Osteocyte (in vitro differentiated cells): ENCODE results near the gene BARX2. TPM values are rescaled to one million over a fixed set of nuclear protein-coding genes. Genes with fewer than 3 reads are reported as not detected.

ENCODE experiments used
- DNase-seq: peaks from one replicate; pipeline ENCODE4 v3.0.0; 2021; ENCODE audit warnings: mixed read lengths; ENCODE audit not compliant: unreplicated experiment; ENCODE audit errors: extremely low spot score
- H3K27ac Mint-ChIP-seq: one replicate; pipeline ENCODE4 v1.8.0; 2021; ENCODE audit warnings: mild to moderate bottlenecking, mixed read lengths; ENCODE audit not compliant: unreplicated experiment
- H3K27me3 Mint-ChIP-seq: one replicate; pipeline ENCODE4 v1.8.0; 2021; ENCODE audit warnings: mixed read lengths; ENCODE audit not compliant: unreplicated experiment
- H3K36me3 Mint-ChIP-seq: one replicate; pipeline ENCODE4 v1.8.0; 2021; ENCODE audit warnings: mixed read lengths; ENCODE audit not compliant: unreplicated experiment
- H3K4me1 Mint-ChIP-seq: one replicate; pipeline ENCODE4 v1.8.0; 2021; ENCODE audit warnings: mixed read lengths; ENCODE audit not compliant: unreplicated experiment
- H3K4me3 Mint-ChIP-seq: one replicate; pipeline ENCODE4 v1.8.0; 2021; ENCODE audit warnings: mild to moderate bottlenecking, moderate library complexity, mixed read lengths; ENCODE audit not compliant: unreplicated experiment
- H3K9me3 Mint-ChIP-seq: one replicate; pipeline ENCODE4 v1.8.0; 2021; ENCODE audit warnings: mixed read lengths; ENCODE audit not compliant: unreplicated experiment
- total RNA-seq: library from RNA; stranded (reverse); gene quantifications from 2 replicates; pipeline ENCODE4 v1.2.1, GENCODE V29; 2021
- TF ChIP-seq, protein P1 (sequence below): fragments of 200-600 bp; sonication (generic); IDR thresholded peaks from 2 replicates; pipeline ENCODE4 v1.5.0; 2021; ENCODE audit warnings: antibody characterized with exemption, mild to moderate bottlenecking, moderate library complexity

Gene BARX2
- total RNA-seq, 1 donor from 2014 or later, result not detected

DNA sequence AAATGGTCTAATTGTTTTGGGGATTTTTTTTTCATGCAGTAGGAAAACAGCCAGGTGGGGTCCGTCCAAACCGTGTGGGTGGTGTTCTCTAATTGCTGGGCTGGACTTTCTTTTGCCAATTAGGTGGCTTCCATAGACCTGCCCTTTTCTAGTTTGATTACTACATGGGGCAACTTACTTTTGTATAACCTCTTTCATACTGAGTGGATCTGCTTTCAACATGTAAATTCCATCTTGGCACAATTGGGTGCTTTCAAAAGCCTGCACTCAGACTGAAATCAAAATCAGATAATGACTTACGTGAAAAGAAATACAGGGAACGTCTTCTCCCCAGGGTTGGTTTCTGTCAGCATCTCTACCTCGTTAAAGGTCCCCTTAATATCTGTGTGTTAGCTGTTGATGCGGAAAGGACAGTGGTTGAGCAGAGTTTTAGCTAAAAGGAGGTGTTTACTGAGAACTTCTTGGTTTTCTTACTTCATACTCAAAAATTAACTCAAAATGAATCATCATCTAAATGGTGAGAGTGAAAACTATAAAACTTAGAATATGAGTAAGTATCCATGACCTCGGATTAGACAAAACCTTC, 72.1 kb downstream of the BARX2 start:
- H3K9me3 Mint-ChIP-seq, result peaks cover 12% of the 10 kb centered on the region
- H3K27ac Mint-ChIP-seq, result no peak overlapping the region
- H3K4me3 Mint-ChIP-seq, result no peak overlapping the region
- no peak for DNase-seq
- TF ChIP-seq, protein P1, sequence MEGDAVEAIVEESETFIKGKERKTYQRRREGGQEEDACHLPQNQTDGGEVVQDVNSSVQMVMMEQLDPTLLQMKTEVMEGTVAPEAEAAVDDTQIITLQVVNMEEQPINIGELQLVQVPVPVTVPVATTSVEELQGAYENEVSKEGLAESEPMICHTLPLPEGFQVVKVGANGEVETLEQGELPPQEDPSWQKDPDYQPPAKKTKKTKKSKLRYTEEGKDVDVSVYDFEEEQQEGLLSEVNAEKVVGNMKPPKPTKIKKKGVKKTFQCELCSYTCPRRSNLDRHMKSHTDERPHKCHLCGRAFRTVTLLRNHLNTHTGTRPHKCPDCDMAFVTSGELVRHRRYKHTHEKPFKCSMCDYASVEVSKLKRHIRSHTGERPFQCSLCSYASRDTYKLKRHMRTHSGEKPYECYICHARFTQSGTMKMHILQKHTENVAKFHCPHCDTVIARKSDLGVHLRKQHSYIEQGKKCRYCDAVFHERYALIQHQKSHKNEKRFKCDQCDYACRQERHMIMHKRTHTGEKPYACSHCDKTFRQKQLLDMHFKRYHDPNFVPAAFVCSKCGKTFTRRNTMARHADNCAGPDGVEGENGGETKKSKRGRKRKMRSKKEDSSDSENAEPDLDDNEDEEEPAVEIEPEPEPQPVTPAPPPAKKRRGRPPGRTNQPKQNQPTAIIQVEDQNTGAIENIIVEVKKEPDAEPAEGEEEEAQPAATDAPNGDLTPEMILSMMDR, result no peak
- H3K27me3 Mint-ChIP-seq, result no peaks in the 10 kb centered on the region
- no peaks in the 10 kb centered on the region for H3K4me1 Mint-ChIP-seq
- H3K36me3 Mint-ChIP-seq, result no peaks in the 10 kb centered on the region

DNA sequence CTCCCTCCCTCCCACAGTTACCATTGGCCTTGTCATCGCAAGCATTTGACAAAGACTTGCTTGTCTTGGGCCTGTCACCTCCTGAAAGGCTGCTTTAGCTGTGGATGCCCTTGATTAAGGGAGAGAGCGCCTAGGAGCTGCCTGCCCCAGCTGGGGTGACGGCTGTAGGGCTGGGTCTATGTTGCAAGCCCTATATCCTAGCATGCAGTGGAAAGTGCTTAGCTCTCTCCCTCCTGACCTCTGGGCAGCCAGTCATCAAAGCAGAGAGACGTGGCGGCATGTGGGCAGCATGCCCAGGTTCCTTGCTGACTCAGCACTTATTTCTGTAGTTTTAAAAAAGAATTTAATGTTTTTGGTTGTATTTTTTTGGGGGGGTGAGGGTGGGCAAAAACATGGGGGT, 75.9 kb downstream of the BARX2 start:
- no peaks in the 10 kb centered on the region for H3K4me1 Mint-ChIP-seq
- DNase-seq, result no peak
- no peaks in the 10 kb centered on the region for H3K27me3 Mint-ChIP-seq
- no peaks in the 10 kb centered on the region for H3K36me3 Mint-ChIP-seq
- H3K9me3 Mint-ChIP-seq, result peaks cover 17% of the 10 kb centered on the region
- TF ChIP-seq, protein P1, result no peak
- no peak overlapping the region for H3K4me3 Mint-ChIP-seq
- H3K27ac Mint-ChIP-seq, result no peak overlapping the region

DNA sequence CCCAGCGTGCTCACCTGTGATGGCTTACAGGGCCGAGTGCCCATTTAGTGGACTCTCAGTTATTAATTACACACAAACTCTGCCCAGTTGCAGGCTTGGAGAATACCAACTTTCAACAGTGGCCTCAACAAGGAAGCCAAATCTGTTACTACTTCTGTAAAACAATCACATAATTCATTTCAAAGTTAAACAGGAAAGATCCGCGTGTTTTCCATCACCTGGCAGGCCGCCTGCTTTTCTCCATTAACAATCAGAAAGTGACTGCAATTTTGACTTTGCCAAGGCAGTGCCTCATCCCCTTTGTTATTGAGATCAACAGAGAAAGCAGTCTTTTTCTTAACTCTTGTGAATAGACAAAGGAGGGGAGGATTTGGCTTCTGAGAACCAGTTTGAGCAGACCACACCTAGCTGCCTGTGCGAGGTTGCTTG, 77.7 kb downstream of the BARX2 start:
- DNase-seq, result no peak
- Mint-ChIP-seq H3K27ac (no peak overlapping the region), H3K4me3 (no peak overlapping the region), H3K4me1 (no peaks in the 10 kb centered on the region), H3K27me3 (no peaks in the 10 kb centered on the region), H3K9me3 (peaks cover 17% of the 10 kb centered on the region), H3K36me3 (no peaks in the 10 kb centered on the region)
- TF ChIP-seq, protein P1, result no peak

DNA sequence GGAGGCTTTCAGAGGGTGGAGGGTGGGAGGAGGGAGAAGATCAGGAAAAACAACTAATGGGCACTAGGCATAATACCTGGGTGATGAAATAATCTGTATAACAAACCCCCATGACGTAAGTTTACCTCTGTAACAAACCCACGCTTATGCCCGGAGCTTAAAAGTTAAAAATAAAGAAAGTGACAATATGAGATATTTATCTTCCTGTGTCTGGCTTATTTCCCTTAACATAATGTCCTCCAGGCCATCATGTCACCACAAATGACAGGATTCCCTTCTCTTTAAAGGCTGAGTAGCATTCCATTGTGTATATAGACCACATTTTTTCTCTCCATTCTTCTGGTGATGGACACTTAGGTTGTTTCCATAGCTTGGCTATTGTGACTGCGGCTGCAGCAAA, 79.5 kb downstream of the BARX2 start:
- H3K9me3 Mint-ChIP-seq, result peaks cover 11% of the 10 kb centered on the region
- H3K4me3 Mint-ChIP-seq, result no peak overlapping the region
- no peak for DNase-seq
- no peak overlapping the region for H3K27ac Mint-ChIP-seq
- no peaks in the 10 kb centered on the region for H3K27me3 Mint-ChIP-seq
- TF ChIP-seq, protein P1, result no peak
- no peaks in the 10 kb centered on the region for H3K36me3 Mint-ChIP-seq
- H3K4me1 Mint-ChIP-seq, result no peaks in the 10 kb centered on the region

DNA sequence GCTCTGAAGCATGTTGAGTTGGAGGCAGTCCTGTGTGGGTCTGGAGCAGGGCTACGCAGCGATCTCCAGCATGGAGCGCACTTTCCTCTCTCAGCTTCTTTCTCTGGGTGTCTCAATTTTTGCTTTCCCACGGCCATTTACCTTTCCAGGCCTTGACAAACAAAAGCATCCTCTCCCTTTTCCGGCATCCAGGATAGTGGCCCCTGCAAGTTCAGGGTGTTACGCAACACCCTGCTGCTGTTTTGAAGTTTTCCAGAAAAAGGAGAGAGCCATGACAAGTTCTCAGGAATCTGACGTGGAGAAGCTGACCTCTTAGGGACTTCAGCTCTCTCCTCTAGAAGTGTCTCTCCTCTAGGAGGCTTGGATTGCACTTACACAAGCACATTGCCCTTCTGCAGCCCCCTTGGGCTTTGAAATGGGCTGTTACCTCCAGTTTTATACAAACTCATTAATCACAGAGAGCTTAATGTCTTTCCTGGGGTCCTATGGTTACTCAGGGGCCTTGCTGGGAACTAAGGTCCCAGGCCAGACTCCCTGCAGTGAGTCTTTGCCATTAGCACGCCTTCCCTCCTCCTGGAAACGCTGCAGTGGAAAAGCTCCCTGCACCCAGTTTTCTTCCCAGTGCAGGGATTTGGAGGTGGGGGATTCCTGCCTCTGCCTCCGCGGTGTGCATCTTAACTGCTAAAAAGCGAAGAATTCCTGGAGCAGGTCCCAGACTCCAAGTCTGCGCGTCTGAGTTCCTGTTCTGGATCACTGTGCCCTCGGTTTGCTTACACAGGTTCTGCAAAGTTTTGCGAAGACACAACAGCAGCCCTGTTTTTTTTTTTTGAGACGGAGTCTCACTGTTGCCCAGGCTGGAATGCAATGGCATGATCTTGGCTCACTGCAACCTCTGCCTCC, 80.4 kb downstream of the BARX2 start:
- H3K4me3 Mint-ChIP-seq, result no peak overlapping the region
- TF ChIP-seq, protein P1, result no peak
- DNase-seq, result no peak
- H3K27ac Mint-ChIP-seq, result no peak overlapping the region
- peaks cover 6% of the 10 kb centered on the region for H3K9me3 Mint-ChIP-seq
- H3K4me1 Mint-ChIP-seq, result no peaks in the 10 kb centered on the region
- no peaks in the 10 kb centered on the region for H3K27me3 Mint-ChIP-seq
- H3K36me3 Mint-ChIP-seq, result no peaks in the 10 kb centered on the region
